Measurements from ENCODE around the gene ELOA.

DNA sequence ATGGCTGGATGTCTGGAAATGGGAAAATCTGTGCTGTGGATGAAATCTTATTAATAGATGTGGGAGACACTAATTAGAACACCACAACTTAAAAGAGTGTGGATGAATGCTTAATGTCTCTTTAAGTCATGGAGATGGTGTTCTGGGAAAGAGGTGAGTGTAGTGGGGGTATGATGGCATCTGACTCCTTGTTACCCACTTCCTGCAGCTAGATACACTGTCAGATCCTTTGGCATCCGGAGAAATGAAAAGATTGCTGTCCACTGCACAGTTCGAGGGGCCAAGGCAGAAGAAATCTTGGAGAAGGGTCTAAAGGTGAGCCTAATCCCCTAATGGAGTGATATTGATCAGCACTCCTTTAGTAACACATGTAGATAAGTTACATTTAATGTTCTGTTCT is 49.7 kb upstream of the ELOA start:
- no peak for TF ChIP-seq EZH2 (IDR thresholded peaks at IDR 0.05; ENCODE audit: insufficient read depth, poor library complexity, severe bottlenecking)
- no peak for TF ChIP-seq EZH2phosphoT487 (IDR thresholded peaks at IDR 0.05; ENCODE audit: insufficient read depth, low read depth)
